Choroid plexus epithelial cell (primary cell): ENCODE data around the gene WDR90.
"Not testable (repeated sequence)": the region's sequence is repeated elsewhere in the genome, so short reads cannot be mapped to it uniquely, and the experiment has no call there.

ENCODE experiments used
- DNase-seq: peaks from one replicate; pipeline ENCODE4 v3.0.0-alpha.2; 2010; ENCODE audit warnings: low read depth
- H3K4me3 ChIP-seq: 2 replicates; pipeline ENCODE4 v1.5.1; 2011; ENCODE audit warnings: low read depth, mild to moderate bottlenecking, control low read depth, low read length, moderate library complexity
- CTCF ChIP-seq: conservative IDR thresholded peaks from 2 replicates; pipeline ENCODE4 v1.5.1; 2011; ENCODE audit warnings: low read depth, mild to moderate bottlenecking, control low read depth, inconsistent platforms, low read length, moderate library complexity

The WDR90 gene

DNA sequence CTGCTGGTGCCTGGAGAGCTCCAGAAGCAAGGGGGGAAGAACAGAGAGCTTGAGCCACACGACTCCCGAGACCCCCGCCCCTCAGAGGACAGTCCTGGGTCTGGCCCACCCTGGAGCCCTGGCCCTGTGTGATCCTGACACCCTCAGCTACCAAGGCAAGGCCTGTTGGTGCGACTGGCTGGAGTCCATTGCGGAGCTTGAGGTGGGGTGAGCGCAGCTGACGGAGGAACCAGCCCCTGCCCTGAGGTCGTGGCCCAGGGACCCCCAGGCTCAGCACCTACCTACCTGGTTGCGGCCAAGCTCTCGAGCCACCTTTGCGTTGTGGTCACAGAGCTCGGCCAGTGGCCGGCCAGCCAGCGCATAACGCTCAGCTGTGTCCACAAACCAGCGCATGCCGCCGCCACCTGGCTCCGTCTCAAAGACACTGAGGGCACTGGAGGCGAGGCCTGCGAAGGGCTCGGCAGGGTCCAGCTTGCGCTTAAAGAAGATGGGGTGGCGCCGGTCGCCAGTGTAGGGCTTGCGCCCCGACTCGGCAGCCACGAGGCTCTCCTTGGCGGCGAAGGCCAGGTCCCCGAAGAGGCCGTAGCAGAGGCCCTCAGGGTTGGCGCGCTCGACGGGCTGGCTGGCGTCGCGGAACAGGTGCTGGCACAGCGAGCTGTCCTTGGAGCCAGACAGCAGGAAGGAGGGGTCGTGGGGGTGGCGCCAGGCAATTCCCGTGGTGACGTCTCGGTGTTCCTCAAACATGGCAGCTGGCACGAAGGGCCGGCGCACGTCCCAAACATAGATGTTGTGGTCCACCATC lies 37.5 kb downstream of the WDR90 start:
- no peak overlapping the region for H3K4me3 ChIP-seq
- no peak for DNase-seq
- no peak for TF ChIP-seq CTCF

GRCh38 chr16:687499-687898 lies 38.3 kb downstream of the WDR90 start:
- no peak for TF ChIP-seq CTCF
- no peak overlapping the region for H3K4me3 ChIP-seq
- DNase-seq = no peak

GRCh38 chr16:689175-689897 lies 40.2 kb downstream of the WDR90 start:
- no peak for TF ChIP-seq CTCF
- DNase-seq = no peak
- H3K4me3 ChIP-seq = peak overlapping the region; percentile 84

GRCh38 chr16:691242-691641 lies 42.1 kb downstream of the WDR90 start:
- DNase-seq = not testable (repeated sequence)

GRCh38 chr16:692356-693108 lies 43.4 kb downstream of the WDR90 start:
- DNase-seq = no peak
- no peak for TF ChIP-seq CTCF
- H3K4me3 ChIP-seq = no peak overlapping the region

More at GRCh38 chr16:691242-691641, 42.1 kb downstream of the WDR90 start:
- not testable (repeated sequence) for H3K4me3 ChIP-seq

GRCh38 chr16:693364-693763 lies 44.2 kb downstream of the WDR90 start:
- TF ChIP-seq CTCF = no peak
- no peak overlapping the region for H3K4me3 ChIP-seq
- no peak for DNase-seq

DNA sequence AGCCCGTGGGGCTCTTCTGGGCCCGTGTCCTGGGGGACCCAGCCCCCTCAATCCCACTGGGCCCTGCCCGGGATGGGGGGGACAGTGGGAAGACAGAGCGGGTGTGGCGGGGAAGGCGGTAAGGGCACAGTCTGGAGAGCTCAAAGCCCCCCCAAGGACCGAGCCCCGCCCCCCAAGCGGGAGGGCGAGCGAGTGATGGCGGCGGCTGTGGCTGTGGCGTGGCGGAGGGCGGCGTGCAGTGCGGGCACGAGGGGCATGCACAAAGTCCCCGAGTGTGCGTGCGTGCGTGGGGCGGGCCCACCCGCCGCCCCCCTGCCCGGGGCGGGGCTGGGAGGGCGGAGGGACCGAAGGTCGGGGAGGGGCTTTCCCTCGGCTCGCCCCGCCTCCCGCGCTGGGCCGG lies 44.6 kb downstream of the WDR90 start:
- DNase-seq = no peak
- no peak for TF ChIP-seq CTCF
- no peak overlapping the region for H3K4me3 ChIP-seq
